HG03064 (cell line): ENCODE measurements around the gene REELD1.

ENCODE experiments used
- ATAC-seq: cut with Tn5 transposase; IDR thresholded peaks from one replicate; pipeline ENCODE4 v1.9.1; 2021; ENCODE audit warnings: low read depth; ENCODE audit not compliant: unreplicated experiment

REELD1 gene

GRCh38 chr4:146222313-146222712 is 8.0 kb downstream of the REELD1 start:
- no peak for ATAC-seq

DNA sequence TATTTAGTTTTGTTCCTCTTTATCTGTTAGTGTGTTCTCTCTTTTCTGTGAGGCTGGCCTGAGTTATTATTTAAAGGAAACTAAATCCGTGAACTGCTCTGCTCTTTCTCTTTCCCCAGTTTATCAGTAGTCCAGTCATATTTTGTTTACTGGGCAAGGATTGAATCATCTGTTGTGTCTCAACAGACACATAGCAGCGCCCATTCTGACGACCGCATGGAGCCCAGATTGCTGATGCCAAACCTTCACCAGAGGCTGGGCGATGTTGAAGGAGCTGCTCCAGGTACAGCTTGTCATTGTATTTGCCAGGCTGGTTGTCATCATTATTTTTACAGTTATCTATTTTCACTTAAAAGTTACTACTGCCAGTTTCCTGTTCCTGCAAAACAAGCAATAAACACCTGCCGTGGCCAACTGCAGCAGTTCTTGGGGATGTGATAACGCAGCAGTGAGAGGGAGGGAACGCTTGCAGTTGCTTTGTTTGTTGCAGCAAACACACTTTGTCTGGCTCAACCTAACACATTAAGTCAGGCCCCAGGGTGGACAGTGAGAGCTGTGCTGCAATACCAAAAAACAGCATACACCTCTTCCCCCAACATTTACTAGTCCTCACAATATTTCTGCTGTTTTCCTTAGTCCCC is 10.1 kb downstream of the REELD1 start:
- no peak for ATAC-seq

GRCh38 chr4:146229406-146229805 is 15.1 kb downstream of the REELD1 start:
- no peak for ATAC-seq

- ATAC-seq = no peak
Measured at GRCh38 chr4:146232131-146232722, 17.9 kb downstream of the REELD1 start.

DNA sequence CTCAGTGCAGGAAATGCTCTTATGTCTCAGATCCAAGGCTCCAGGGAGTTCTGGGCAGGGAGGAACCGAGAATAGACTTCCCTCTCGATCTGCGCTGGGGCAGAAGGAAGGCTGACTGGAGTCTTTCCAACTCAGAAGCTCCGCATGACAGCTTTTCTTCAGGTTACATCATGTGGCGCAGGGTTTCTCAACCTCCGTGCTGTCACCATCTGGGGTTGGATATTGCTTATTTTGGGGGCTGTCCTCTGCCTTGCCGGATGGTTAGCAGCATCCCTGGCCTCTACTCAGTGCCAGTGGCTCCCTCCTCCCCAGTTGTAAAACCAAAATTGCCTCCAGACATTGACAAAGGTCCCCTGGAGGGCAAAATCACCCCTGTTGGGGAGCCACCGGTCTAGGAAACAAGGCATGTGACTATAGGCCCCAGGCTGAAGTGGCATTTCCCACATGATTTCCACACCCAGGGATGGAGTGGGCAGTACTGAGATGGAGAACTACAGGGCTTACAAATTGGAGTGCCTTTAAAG is 21.4 kb downstream of the REELD1 start:
- ATAC-seq = no peak

DNA sequence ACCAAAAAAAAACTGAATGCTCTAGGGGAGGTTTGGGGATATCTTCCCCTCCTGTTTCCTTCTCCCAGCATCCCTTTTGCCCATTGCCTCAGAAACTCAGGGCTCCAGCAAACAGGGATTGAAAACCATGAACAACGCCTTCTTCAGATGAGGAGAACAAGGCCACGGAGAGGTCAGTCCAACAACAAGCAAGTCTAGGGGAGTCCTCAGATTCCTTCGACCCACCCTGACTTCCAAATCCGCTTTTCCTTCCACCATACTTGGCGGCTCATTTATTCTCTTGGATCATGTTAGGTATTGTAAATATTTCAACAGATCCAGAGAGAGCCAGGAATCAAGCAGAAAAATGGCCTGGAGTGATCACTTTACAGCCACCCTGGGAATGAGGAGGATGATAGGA is 21.9 kb downstream of the REELD1 start:
- no peak for ATAC-seq

GRCh38 chr4:146237092-146237491 is 22.8 kb downstream of the REELD1 start:
- no peak for ATAC-seq

- ATAC-seq = no peak
Measured at GRCh38 chr4:146238107-146238506, 23.8 kb downstream of the REELD1 start.

- ATAC-seq = peak; percentile 80
Measured at GRCh38 chr4:146243141-146243882, 29.0 kb downstream of the REELD1 start.

GRCh38 chr4:146243883-146244277 is 29.5 kb downstream of the REELD1 start:
- ATAC-seq = no peak

DNA sequence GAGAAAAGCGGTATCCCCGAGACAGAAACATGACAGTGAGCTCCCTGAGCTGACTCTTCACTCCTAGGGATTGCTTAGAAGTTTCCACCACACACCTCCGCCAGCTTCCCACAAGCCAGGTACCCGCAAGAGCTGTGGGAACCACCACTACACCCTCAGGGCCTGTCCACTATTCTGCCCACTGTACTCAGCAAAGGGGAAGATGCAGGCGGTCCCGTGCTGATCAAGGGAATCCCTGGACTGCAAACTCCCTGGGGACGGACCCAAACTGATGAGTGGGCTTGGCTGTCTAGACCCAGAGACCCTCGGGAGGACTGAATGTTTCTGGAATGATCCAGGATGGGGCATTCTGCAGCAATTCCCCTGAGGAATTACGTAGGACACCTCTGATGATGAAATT is 30.2 kb downstream of the REELD1 start:
- ATAC-seq = no peak

DNA sequence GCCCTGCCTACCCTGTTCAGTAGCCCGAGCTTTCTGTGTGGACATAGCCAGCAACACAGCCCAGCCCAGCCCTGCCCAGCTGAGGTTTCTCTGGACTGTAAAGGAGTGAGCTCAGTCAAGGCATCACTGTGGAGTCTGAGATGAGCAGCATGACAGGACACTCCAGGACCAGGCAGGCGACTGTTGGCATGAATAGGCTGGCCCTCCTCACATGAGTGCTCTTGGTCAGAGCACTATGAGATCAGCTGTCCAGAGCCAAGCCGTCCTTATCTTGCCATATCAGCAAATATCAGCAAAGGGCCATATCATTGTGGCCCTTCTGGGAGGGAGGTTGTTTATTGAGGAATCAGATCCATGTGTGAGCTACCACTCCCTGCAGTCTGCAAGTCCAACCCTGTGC is 30.9 kb downstream of the REELD1 start:
- ATAC-seq = no peak

DNA sequence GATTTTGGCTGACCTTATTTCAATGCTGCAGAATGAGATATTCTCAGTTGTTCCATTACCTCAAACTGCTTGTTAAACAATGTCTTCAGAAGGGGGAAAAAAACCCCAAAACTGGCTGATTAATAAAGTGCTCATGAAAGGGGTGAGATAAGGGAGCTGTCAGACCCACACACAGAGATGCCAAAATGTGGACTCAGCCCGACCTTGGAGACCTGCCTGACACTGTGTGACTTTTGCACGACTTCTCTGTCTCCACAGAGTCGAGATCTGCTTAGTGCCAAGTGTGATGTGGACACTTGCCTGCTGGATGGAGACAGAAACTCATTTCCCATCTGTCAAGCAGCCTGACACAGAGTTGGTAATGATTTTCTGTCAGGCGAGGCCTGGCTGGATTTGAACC is 31.5 kb downstream of the REELD1 start:
- no peak for ATAC-seq

- no peak for ATAC-seq
Measured at GRCh38 chr4:146246381-146246780, 32.0 kb downstream of the REELD1 start.

DNA sequence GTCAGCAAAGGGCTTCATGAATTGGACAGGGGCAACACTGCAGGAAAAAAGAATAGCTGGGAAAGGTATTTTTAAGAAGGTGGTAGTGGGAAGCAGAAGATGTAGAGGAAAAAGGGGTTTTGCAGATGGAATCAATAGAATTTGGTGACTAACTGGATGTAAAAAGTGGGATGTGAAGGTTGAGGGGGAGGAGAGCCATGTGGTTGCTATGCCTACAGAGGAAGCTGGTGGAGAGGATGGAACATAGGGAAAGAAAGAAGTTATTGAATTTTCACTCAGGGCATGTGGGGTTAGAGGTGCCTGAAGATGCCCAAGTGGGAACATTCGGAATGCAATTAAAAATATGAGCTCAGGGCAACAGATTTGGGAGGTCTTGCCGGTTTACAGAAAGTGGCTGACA is 33.0 kb downstream of the REELD1 start:
- ATAC-seq = no peak

DNA sequence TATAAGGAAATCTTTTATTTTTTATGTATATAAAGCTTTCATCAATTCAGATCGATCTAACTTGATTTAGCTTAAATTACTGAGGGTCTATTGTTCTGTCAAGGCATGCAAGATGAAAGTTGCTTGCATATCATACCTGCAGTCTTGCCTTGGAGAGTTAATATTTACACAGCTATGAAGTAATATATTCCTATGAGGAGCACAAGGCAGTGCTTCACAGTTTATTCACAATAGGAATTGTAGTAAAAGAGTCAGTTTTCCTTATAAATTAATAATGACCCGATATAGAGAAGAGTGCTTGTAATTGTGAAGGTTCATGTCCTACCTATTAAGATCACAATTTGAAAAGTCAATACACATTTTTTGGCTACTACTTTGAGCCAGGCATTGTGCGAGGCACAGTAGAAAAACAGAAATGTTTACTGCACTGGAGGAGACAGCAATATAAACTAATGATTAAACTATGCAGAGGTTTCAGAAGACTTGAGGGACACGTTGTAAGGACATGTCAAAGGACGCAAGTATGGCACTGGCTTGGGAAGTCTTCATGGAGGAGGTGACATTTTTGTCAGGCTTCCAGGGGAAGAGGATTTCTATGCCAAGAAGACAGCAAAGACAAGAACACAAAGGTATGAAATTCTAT is 38.8 kb downstream of the REELD1 start:
- no peak for ATAC-seq

GRCh38 chr4:146255463-146255862 is 41.1 kb downstream of the REELD1 start:
- no peak for ATAC-seq

DNA sequence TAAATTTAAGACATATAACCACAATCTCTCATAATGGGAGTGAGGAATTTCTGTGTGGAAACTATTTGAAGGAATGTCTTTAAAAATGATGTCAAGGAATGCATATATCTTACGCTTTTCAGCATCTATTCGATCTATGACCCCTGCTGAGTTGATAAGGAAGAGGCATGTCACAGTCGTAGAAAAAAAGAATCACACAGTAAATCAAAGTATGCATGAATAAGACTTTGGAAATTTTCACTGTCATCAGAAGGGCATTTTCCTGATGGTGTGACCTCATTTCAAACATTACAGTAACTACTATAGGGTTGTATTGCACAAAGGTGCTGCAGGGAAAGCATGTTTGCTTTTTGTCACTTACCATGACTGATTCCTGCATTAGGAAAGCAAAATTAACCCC is 41.5 kb downstream of the REELD1 start:
- ATAC-seq = no peak

DNA sequence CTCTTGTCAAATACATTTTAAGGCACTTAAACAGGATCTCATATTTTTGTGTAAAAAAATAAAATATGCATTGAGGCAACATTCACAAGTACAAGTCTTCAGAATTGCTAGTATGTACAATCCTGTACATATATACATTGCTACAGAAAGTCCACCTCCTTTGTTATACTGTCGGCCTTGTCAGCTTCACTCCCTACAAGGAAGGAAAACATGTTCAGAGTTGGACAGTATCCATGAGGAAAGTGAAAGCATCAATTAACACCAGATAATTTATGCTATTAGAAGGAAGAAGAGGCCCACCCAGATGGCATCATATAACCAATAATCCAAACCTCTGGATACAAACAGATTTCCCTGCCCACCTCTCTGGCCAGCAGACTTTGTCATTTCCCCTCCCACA is 42.0 kb downstream of the REELD1 start:
- ATAC-seq = no peak

GRCh38 chr4:146257511-146257910 is 43.2 kb downstream of the REELD1 start:
- ATAC-seq = no peak

GRCh38 chr4:146260521-146260920 is 46.2 kb downstream of the REELD1 start:
- no peak for ATAC-seq
